Activated CD8-positive, alpha-beta memory T cell treated with anti-CD3 and anti-CD28 coated beads for 24 hours (primary cell): ENCODE data around the gene VAV2.

Experiments
- DNase-seq: peaks from one replicate; pipeline ENCODE4 v3.0.0-alpha.2; 2020

The VAV2 gene

DNA sequence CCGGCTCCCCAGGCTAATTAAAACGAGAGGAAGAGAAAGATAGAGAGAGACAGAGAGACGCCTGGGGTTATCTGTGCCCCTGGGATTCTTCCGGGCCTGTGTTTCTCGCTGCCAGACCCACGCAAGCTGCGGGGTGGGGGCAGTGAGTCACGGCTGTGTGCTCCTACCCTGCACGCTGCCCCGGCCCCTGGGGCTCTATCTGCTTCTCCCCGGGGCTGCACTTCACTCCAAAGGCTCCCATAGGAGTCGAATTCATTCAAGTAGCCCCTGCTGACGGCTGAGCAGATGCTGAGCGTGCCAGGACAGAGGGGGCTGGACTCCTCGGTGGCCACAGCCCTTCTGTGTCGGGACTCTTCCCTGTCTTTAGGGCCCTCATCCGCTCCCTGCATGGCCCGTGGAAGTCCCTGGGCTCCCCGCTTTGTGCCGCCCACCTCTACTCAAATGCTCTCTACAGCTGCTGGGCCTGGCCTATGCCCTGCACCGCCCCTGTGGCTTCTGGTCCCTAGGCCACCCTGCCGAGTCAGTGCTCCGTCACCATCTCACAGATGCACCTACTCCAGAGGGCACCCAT, 276.7 kb downstream of the VAV2 start:
- no peak for DNase-seq

DNA sequence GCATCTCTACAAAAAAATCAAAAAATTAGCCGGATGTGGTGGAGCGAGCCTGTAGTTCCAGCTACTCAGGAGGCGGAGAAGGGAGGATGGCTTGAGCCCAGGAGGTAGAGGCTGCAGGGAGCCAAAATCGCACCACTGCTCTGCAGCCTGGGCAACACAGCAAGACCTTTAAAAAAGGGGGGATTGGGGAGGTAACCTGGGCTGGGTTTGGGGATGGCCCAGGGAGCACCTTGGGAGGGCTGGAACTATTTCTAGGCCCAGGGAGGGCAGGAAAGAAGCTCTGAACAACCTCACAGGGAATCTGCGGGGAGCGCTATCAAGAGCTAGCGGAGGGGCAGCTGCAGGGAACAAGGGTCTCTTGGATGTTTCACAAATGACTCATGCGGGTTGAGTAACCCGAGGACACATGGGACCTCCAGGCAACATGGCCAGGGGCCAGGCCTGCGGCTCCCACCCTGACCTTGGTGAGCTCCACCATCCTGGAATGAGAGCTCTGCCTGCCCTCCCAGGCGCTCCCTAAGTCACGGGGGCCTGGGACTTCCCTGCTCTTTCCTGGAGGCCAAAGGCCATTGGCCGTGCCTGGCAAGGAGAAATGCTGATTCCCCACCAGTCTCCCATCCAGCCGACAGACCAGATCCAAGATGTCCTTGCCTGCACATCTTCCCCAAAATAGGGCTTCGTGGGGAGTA, 277.4 kb downstream of the VAV2 start:
- DNase-seq = no peak

DNA sequence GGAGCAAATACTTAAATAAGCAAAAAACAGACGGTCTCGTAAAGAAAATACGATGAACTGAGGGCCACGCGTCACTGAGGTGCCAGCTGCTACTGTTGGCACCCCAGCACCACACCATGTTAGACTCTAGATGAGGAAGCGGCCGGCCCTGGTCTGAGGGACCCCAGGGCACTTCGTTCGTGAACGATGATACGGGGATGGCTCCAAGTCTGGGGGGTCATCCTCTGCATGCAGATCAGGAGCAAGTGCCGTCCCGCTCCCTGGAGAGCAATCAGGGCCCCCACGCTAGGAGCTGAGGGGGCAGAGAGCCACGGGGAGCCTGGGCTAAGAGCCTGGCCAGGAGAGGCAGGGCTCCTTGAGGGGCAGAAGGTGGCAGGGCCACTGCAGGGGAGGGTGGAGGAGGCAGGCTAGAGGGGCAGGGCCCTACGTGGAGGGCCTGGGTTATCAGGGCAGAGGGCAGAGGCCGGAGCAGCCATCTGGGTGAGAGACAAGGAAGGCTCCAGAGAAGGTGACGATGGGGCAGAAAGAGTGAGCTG, 278.1 kb downstream of the VAV2 start:
- DNase-seq = no peak

DNA sequence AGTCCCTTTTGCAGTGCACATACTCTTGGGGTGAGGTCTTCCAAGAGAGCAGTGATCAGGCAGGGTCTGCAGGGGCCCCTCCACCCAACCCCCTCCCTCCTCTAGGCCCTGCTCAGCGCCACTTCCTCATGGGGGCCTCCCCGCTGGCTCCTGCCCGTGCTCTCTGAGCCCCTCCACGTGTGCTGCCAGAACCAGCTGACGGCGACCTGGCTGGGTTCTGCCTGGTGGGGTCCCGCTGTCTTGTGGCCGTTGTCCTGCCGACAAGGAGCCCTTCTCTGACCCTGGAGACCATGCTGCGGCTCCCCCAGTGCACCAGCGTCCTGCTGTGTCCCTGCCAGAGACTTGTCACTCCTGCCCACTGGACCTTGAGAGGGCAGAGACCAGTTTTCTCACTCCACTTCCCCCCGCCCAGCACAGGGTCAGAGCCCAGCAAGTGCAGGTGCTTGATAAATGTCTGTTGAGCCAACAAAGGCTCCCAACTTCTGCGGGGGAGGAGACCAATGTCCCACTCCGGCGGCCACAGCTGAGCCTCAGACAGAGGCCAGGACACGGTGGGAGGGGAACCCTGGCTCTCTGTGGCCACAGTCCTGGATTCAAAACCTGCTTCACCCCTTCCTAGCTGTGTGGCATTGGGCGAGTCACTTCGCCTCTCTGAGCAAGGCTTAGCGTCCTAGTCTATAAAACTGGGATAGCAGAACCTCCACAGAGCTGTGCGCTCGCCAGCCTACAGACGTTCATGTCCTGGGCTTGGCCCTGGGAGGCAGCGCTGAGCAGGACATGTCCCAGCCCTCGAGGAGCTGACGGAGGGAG, 278.8 kb downstream of the VAV2 start:
- DNase-seq = no peak

DNA sequence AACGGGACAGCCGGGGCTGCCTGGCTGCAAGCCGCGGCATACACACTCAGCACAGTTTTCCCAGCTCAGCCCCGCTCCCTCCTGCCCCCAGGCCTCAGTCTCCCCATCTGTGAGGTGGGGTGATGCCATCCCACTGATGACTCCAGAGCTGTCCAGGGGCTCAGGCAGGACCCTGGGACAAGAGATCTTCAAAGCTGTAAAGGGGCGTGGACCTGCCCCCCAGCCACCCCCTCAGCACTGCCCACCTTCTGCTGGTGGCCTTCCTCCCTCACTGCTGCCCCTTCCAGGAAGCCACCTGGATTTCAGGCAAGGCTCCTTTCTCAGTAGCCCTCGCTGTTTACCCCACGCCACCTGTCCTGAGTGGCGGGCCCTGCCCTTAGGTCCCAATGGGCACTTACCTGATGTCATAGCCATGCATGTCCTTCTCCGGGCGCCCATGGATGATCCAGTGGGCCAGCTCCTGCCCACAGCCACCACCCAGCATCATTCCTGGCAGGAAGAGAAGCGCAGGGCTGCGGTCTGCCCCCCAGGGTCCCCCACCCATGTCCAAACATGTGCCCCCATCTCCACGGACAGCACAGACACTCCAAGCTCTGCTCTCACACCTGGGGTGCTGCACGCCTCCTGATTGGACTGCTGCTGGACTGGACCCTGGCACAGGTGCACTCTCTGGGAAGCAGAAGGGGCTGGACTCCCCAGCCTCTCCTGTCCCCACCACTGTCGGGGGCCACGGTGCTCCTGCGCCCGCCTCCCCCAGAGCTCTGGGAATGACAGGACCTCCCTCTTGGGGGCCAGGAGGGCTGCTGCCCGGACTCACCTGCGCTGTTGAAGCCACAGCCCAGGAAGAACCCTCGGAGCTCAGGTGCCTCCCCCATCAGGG, 279.7 kb downstream of the VAV2 start:
- DNase-seq = no peak
